ENCODE results near the gene NPIPB6.

Gene NPIPB6

GRCh38 chr16:28298511-28298878, 64.8 kb downstream of the NPIPB6 start:
- no peak for DNase-seq (ENCODE audit: low read depth in 2 of 2)

DNA sequence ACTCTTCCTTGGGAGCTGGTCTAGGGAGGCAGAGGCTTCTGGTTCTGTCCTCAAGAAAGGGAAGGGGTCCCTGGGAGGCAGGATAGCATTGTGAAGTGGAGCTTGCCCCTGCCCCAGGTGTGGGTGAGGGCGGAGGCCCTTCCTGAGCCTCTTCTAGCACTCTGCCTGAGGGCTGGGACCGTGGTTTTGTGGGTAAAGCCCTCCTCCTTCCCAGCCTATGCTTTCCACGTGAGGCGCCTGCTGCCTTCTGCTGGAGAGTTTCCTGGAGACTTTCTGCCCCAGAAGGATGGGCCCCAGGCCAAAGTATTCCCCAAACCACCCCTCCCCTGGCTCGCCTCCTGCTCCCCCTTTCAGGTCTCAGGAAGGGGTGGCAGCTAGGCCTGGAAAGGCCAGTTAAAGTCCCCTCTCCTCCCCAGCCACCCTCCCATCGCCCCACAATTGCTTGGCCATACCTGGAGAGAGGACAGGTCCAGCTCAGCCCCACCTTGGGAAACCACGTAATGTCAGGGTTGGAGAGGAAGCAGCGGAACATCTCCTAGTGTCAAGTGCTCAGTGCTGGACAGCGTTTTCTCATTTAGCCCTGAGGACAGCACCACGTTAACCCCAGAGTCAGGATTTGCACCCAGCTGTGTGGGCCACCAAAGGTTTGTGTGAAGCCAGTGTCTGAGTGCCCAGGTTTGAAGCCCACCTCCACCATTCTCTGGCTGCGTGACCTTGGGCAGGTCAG, 65.4 kb downstream of the NPIPB6 start:
- no peak for DNase-seq (ENCODE audit: low read depth in 2 of 2)

DNA sequence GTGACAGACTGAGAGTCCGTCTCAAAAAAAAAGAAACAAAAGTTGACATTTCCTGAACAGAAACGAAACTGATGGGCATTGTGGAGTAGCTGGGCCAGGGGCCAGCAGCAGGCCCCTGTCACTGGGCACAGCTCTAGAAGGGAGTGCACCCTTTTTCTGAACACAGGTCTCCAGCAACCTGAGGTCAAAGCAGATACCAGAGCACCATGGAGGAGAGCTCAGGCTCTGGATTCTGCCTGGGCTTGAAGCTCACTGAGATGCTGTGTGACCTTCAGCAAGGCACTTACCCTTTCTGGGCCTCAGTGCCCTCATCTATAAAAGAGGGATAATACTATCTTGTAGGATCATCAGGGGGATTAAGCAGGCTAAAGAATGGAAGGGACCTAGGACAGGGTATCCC, 66.0 kb downstream of the NPIPB6 start:
- no peak for DNase-seq (ENCODE audit: low read depth in 2 of 2)

DNA sequence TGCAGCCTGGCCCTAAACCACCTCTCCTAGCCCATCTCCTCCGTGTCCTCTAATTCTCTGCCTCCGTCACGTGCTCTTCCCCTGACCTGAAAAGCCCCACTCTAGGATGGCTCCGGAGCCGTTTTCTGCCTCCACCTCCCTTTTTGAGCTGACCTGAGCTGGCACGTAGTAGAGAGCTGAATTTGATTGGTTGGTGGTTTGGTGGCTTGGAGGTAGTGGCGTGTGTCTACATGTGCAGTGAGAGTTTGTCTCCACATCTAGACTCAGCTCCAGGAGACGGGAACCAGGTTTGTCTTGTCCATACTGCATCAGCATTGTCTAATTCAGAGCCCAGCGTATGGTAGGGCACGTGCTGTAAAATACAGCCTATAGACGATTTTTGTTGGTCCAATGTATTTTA, 68.0 kb downstream of the NPIPB6 start:
- no peak for DNase-seq (ENCODE audit: low read depth in 2 of 2)

- no peak for DNase-seq (ENCODE audit: low read depth in 2 of 2)
These were observed 69.1 kb downstream of the NPIPB6 start for GRCh38 chr16:28294201-28294600.

DNA sequence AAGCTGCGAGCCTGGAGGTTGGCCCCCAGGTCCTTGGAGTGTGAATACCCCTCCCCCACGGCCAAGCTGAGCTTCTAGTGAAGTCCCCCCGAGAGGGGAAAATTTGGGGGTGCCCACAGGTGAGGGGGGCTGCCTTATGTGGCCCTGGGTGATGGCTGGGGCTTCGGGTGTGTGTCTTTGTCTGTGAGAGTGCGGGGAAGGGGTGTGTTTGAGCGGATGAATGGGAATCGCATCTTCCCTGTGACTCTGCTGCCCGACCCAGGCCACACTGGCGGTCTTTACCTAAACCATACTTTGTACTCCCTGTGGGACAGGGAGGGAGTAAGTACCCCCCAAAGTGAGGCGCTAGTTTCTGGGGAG, 69.7 kb downstream of the NPIPB6 start:
- DNase-seq (ENCODE audit: low read depth in 2 of 2): no peak

GRCh38 chr16:28292731-28293600, 70.3 kb downstream of the NPIPB6 start:
- no peak for DNase-seq (ENCODE audit: low read depth in 2 of 2)
